GM21576 (cell line): ENCODE measurements around the gene SLC8A3.

Source experiments
- ATAC-seq: cut with Tn5 transposase; IDR thresholded peaks from one replicate; pipeline ENCODE4 v1.9.1; 2021; ENCODE audit warnings: mild to moderate bottlenecking, moderate library complexity; ENCODE audit not compliant: unreplicated experiment

SLC8A3 gene

DNA sequence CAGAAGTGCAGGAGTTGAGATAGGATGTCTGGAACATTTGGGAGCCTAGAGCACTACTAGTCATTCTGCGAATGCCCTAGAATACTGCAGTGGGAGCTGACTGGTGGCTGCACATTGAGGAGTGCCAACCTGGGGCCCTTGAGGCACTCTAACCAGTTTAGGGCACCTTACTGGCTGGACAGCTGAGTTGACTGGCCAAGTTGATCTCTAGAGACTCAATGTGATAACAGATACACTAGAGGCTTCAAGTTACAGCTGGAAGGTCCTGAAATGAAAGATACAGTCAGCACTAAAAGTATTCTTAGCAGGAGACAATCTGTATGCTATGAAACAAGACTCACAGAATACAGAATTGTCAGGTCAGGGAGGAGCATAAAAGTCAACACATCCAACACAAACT lies 8.0 kb downstream of the SLC8A3 start:
- ATAC-seq = no peak

DNA sequence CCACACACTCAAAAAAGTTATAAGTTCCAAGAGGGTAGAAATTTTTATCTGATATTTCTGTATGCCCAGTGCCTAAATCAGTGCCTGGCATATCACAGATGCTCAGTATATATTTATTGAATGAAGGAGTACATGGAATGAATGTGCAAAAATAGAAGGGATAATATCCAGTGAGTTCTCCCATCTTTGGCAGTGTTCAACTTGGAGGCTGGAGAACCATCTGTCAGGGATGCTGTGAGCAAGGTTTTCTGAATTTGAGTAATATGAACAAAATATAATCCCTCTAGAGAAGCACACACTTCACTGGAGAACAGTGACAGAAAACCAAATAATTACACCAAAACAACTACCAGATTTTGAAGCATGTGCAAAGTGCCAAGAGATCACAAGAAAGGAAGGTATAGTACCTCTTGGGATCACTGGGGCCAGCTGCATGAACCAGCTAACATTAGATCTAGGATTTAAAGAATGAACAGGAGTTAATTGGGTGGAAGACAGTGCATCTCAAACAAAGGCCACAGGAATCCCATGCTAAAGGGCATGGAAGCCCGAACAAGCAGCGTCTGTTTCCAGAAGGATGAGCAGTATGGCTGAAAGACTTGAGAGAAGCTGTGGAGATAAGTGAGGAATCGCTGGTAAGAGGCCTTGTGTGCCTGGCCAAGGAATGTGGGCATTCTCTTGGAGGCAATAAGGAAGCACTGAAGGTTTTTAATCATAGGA lies 11.5 kb downstream of the SLC8A3 start:
- ATAC-seq = no peak

DNA sequence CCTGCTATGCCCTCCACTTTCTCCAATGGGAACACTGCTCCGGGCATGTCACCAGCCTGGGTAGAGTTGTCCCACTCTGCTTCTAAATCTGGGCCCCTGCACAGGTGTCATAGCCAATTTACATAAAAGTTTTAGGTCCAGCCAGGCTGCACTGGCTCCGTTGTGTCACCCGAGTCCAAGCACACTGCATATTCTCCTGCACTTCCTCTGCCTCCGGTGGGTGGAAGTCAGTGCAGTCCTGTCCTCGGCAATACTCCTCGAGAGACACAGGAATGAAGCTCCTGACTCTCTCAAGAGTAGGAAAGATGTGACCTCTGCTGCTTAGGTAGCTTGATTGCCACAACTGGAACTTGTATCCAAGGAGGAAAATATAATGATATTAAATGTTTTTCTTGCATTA lies 15.2 kb downstream of the SLC8A3 start:
- no peak for ATAC-seq

DNA sequence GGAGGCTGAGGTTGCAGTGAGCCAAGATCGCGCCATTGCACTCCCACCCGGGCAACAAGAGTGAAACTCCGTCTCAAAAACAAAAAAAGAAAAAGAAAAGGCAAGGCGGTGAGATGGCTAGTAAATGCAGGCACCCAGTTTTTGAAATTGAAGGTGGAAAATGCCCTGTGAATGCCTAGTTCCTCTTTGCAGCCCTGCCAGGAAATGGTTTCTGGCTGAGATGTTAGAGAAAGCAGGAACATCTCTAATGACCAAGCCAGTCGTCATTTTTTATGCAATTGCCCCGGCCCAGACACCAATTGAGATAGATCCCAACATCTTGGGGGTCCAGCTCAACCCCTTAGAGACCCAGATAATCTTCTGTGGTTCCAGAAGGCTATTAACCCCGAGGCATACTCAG lies 17.0 kb downstream of the SLC8A3 start:
- ATAC-seq = no peak

DNA sequence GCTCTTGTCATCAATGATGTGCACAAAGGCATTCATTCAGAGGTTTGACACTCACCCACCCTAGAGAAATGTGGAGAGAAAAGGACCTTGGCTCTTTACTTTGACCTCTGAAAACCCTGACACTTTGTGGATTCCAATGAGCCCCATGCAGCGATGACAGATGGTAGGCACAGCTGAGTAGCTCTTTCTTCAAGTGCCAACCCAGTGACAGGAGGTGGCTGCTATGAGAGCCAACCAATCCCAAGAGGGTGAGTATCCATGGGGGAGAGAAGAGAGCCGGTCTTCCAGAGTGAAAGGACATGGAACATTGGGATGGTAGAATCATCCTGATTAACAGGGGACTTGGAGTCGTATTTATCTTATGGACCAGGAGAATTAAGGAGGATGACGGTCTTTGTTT lies 17.8 kb downstream of the SLC8A3 start:
- ATAC-seq = no peak

DNA sequence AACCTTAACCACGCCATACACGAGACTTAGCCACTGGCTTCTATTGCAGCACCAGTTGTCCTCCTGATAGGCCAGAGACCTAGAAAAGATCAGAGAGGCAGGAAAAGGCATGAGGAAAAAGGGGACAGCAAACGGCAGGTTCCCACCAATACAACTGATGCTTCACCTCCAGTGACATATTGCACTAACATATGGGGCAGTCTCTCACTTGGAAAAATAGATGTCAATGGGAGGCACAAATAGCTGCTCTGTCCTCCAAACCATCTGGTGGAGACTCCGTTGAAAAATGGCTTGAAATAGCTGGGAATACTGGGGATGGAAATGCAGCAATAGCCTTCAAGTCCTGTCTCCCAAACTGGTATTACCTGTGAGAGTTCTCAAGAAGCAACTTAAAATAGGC lies 20.3 kb downstream of the SLC8A3 start:
- no peak for ATAC-seq

DNA sequence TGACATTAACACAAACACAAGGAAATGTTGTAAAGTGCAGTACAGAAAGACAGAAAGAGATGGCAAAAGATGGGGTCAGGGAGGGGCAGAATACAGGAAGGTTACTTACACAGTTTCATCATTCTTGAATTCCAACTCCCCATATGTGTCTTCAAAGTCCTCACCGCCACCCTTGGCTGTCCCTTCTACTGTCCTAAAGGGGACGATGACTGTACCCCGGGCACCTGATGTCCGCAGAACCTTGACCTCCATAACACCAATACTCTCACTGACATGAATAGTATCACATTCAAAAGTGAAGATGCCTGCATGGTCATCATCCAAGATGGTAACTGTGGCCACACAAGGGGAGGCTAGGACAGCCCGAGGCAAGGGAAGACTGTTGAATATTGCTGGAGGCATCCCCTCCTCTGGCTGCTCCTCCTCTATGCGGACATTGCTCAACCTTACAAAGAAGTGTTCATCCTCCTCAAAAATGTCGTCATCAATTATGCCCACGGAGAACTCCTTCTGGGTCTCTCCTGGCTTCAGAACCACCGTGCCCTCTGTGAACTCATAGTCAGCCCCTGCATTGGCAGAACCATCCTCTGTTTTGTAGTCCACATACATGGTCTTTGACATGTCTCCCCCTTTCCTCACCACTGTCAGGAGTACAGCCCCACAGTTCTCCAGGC lies 22.1 kb downstream of the SLC8A3 start:
- no peak for ATAC-seq

DNA sequence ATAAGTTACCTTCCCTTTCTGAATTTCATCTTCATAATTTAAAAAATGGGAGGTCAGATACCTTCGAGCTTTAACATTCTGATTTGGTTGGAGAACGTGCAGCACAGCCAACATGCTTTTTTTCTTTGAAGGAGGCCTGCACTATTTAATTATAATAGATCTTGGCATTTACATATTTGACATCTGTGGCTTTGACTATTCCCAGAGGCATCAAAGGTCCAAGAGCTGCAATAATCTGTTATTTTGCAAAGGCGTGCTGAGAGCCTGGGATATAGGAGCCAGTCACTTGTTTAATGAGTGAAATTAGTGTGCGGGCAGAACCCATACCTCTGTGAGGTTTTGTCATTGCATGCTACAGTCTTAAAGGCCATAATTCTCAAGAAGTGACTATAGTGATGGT lies 26.4 kb downstream of the SLC8A3 start:
- ATAC-seq = no peak

DNA sequence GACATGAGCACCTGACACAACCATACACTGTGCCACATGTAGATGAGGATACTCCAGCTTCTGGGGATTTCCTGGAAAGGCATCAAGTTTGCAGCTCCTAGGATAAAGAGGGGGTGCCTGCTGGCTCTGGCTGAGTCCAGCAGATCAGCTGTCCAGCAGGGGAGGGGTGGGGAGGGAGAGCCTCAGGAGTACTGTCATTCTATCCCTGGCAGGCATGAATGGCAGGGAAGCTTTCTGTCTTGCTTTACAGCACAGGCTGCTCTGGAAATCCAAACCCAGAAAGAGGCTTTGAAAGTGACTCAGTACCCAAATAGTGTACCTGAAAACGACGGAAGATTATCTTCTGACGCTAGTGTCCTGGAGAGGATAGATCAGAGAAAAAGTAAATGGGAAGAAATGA lies 32.2 kb downstream of the SLC8A3 start:
- ATAC-seq = no peak

DNA sequence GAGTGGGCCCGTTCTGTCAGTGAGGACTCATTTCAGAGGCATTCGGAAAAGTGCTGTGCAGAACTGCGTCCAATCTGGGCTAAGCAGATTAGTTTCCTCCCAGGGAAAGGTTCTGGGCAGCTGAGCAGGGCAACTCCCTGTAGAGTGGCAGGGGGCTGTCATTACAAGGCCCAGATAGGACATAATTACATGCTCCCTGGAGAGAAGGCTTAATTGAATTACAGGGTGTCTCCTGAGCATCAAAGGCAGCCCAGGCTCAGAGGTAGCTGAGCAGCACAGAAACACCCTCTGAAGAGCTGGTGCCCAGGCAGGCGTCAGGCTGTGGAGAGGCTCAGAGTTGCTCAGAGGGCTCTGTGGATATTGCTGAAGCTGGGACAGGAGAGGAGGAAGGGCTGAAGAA lies 36.0 kb downstream of the SLC8A3 start:
- no peak for ATAC-seq

DNA sequence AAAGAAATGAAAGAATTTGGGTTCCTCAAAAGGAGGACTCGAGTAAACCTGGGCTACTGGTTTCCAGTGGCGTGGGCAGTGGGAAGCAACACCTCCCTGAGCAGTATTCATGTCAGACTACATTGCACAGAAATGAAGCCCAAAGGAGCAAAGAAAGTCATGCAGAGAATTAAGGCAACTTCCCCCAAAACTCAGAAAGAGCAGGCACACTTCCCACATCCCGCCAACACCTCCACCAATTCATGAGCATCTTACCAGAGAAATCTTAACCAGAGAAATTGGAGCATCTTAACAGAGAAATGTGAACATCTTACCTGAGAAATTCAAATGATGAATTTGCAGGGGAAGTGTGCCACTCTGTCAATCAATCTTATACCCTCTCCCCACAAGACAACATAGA lies 36.7 kb downstream of the SLC8A3 start:
- ATAC-seq = no peak

DNA sequence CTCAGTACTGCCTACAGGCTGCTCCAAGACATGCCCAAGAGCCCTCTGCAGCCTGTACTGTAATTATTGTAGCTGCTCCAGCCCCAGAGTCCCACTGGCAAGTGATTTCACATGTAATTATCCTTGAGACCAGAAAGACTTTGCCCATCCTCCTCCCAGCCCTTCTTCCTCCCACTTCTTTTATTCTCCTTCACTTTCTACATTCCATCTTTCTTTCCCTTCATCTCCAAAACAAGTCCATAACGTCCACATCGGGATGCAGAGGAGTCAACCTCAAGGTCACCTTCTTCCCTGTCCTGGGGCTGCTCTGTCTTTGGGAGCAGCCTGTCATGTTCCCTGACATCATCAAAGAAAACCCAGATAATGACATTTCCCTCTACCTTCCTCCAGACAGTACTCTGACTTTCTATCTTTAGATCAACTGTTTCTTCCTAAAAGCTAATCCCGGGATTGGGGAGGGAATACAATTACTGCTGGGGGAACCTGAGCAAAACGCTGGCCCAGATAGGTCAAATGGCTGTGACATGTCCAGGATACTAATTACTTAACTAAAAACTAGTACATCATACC lies 39.1 kb downstream of the SLC8A3 start:
- no peak for ATAC-seq

DNA sequence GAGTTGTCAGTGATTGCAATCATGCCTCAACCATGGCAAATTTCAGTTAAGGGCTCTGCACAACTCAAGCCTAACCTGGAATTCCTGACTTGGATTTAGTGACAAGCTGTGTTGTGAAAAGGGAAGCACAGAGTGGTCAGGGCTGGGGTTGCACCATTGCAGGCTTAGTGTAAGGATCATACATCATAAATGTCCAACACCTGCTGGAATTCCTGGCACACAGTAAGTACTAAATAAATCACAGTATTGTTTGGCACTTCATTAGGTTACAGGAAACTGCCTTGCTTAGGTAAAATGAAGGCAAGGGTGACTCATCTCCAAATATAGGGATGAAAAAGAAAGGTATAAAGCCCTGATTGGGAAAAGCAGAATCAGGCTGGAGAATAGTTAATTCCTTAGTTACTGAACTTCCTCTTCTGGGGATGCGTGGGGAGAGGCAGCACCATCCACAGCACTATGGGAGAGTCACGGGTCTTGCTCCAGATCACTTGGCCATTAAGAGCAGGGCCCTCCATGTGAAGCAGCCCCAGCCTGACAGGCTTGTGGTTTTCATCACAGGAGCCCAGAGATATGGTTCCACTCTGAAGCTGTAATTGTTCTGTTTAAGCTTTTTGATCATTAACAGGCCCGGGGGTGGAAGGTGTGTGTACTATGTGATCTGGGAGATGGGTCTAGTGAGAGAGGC lies 39.7 kb downstream of the SLC8A3 start:
- no peak for ATAC-seq

DNA sequence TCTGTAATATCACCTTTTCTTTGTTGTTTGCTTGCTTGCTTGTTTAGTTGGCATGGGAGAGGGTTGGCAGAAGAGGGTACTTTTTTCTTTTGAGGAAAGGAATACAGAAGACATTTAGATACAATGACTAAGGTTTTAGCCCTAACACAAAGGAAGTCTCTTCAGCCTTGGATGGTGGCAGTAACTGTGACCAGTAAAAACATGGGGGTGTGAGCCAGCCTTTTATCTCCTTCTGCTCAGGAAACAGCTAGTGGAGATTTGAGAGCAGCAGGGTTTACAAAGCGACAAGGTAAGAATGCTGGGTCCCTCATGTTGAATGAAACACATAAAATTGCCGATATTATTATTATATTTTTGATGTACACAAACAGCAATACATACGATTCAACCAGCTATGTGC lies 40.4 kb downstream of the SLC8A3 start:
- ATAC-seq = no peak

DNA sequence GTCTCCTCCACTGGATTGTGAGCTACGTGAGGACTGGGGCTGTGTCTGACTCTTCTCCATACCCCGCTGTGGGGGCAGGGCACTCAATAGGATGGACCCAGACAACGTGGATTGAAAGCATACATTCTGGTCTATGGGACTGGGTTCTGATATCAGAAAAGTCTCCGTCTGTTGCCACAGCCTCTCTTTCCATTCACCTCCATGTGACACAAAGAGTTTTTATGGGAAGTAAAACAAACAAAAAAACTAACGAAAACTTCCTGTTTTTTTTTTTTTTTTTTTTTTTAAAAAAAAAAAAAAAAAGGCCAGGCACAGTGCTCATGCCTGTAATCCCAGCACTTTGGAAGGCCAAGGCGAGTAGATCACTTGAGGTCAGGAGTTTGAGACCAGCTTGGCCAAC lies 44.7 kb downstream of the SLC8A3 start:
- ATAC-seq = no peak

DNA sequence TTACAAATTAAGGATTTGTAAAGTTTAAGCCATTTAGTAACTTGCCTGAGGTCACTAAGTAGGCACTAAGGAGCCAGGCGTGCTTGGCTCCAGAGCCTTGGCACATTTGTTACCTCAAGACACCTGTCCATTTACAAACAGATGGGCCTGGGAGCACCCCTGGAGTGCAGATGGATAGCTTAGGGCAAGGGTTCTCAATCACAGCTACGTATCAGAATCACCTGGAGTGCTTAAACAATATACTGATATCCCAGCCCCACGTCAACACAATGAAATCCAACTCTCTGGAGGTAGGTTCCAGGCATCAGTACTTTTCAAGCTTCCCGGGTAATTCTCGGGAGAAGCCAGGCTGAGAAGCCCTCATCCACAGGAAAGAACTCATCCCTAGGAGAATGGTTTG lies 45.4 kb downstream of the SLC8A3 start:
- ATAC-seq = no peak

DNA sequence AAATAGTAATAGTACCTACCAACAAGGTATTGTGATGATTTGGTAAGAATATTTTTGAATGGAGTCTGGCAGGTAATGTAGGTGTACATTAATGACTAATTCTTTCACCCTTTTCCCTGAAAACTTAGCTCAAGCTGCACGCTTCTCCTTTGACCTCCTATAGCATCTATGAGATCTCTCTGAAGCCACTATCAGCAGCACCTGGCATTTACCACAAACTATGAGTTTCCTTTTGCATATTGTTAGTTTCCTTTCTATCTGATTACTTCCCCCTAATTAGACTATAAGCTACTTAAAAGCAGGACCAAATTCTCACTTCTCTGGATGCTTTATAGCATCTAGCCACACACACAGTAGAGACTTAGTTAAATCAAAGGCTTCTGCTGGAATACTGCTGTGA lies 48.1 kb downstream of the SLC8A3 start:
- ATAC-seq = no peak

DNA sequence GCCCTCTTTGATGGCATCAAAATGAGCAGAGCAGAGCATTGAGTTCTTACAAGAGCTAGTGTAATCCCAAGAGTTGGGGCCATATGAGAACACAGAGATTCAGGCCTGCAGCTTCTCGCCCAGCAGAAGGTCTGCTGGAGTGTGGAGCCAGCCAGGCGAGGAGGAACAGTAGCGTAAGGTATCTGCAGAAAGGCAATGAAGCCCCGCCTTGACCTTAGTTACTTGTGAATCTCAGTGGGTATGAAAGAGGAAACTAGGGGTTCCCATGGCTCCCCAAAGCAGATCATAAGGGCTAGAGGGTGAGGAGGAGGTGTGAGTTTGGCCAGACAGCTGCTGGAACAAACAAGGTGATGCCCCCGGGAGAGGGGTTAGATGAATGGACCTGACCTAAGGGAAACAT lies 49.4 kb downstream of the SLC8A3 start:
- no peak for ATAC-seq

DNA sequence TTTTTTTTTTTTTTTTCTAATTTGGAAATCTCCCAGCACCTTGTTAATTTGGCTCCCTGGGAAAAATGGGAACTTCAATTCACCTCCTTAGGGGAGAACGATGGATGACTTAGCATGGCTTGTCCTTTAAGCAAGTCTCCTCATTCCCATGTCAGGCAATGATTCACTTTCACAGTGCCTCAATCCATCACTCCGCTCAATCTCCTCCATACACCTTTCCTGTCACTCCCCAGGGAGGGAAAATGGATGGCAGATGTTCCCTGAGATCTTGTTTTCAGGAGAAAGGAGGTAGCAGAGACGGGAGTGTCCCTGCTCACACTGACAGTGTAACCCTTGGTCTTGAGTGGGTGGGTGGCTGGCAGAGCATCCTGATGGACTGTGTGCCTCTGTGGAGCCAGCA lies 51.0 kb downstream of the SLC8A3 start:
- ATAC-seq = no peak

DNA sequence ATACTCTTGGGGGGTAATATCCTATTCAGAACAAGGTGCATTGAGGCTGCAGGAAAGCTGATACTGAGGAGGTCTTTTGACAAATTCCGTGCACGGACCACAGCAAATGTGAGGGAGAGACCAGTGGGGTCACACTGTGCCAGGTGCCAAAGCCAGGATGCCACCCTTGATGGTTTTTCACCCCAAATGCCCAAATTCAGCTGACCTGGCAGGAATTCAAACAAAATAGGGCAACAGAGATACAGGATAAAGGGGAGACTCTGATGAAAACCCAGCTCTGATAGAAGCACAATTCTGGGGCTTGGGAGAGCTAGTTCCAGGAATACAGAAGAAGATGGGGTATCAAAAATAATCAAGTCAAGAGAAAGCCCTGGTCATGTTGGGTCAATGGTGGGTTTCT lies 55.3 kb downstream of the SLC8A3 start:
- ATAC-seq = no peak

DNA sequence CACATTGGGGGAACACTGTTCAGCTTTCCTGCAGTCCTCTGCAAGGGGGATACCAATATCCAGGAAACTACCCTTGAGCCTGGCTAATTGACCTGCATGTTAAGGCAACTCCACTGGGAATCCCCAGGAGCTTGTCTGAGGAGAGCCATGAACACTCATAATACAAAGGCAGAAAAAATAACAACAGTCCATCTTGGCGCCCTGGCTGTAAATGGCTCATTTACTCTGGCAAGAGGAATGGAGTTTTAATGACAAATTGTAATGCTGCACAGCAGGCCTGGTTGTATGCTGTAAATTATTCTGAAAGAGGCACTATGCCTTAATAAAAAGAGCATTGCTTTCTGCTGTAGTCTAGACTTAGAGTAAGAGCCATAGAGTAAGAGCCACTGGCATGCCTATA lies 58.3 kb downstream of the SLC8A3 start:
- ATAC-seq = no peak

DNA sequence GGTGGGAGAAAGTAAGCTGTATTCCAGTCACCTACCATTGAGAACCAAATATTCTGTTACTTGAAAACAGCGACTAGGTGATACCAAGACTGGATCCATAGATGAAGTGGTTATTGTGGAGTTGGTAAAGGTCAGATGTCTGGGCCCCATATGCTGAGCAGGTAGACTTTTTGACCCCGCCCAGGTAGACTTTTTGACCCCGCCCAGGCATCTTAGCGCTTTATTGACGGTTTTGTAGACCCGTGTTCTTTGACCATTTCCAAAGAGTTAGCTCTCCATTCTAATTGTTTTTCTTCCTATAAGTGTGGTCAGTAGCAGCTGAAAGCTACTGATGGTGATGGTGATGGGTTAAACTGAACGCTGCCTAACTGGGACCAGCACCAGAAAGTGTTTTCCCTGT lies 61.6 kb downstream of the SLC8A3 start:
- no peak for ATAC-seq
